Caco-2 (cell line): ENCODE measurements around the gene PPP1R37. TPM values are rescaled to one million over a fixed set of nuclear protein-coding genes. Genes with fewer than 3 reads are reported as not detected.
A peak's percentile ranks its signal among the peaks of the same experiment; 100 is the strongest.

Experiments used
- BruUV-seq: library from RNA; stranded (reverse); fragments of 400-500 nt; replicated peaks from 2 replicates; lab custom pipeline; 2021; lab: Mats Ljungman, UMichigan
- CTCF ChIA-PET: fragments of 300-600 bp; sonication (Branson Sonifier 250); formaldehyde crosslinking; loops from one replicate; lab custom pipeline; 2022; ENCODE audit warnings: antibody characterized with exemption; lab: Charles Lee
- POLR2A ChIA-PET: fragments of 300-600 bp; sonication (Branson Sonifier 250); formaldehyde crosslinking; loops from one replicate; lab custom pipeline; 2022; ENCODE audit warnings: antibody characterized with exemption; lab: Charles Lee
- DNase-seq, 2 experiments: peaks; one replicate each; pipeline versions ENCODE4 v3.0.0 to v3.0.0-alpha.2; 2020 to 2022
- H3K27me3 ChIP-seq: replicated peaks from 2 replicates; pipeline ENCODE4 v1.6.0; 2011; ENCODE audit warnings: low read length; ENCODE audit not compliant: control insufficient read depth, insufficient read depth
- H3K36me3 ChIP-seq: 2 replicates; pipeline ENCODE4 v1.5.1; 2011; ENCODE audit warnings: low read length; ENCODE audit not compliant: control insufficient read depth, insufficient read depth
- H3K4me1 ChIP-seq: fragments of 250-450 bp; sonication (Bioruptor Pico); 2 replicates; pipeline ENCODE4 v1.5.1; 2020; ENCODE audit warnings: mild to moderate bottlenecking
- H3K4me3 ChIP-seq: 2 replicates; pipeline ENCODE4 v1.5.1; 2011; ENCODE audit warnings: low read depth, mild to moderate bottlenecking, control low read depth, low read length
- H3K9me3 ChIP-seq: fragments of 250-450 bp; sonication (Bioruptor Pico); 2 replicates; pipeline ENCODE4 v1.5.1; 2020; ENCODE audit warnings: mild to moderate bottlenecking, moderate library complexity
- H3K27ac Mint-ChIP-seq: one replicate; pipeline ENCODE4 v1.8.0; 2022; ENCODE audit warnings: mixed read lengths; ENCODE audit not compliant: unreplicated experiment
- H3K27me3 Mint-ChIP-seq: one replicate; pipeline ENCODE4 v1.8.0; 2022; ENCODE audit warnings: mixed read lengths; ENCODE audit not compliant: insufficient read depth, unreplicated experiment
- H3K36me3 Mint-ChIP-seq: one replicate; pipeline ENCODE4 v1.8.0; 2022; ENCODE audit warnings: mild to moderate bottlenecking, mixed read lengths; ENCODE audit not compliant: insufficient read depth, unreplicated experiment
- H3K4me1 Mint-ChIP-seq: one replicate; pipeline ENCODE4 v1.8.0; 2022; ENCODE audit warnings: low read depth, mixed read lengths; ENCODE audit not compliant: unreplicated experiment
- H3K4me3 Mint-ChIP-seq: one replicate; pipeline ENCODE4 v1.8.0; 2022; ENCODE audit warnings: mild to moderate bottlenecking, moderate library complexity, mixed read lengths; ENCODE audit not compliant: unreplicated experiment
- H3K9me3 Mint-ChIP-seq: one replicate; pipeline ENCODE4 v1.8.0; 2022; ENCODE audit warnings: mixed read lengths; ENCODE audit not compliant: unreplicated experiment
- intact Hi-C: fragments of 100-400 bp; cut with micrococcal nuclease; formaldehyde crosslinking; loops from one replicate; pipeline ENCODE4 v1.10.0; 2022; ENCODE audit not compliant: unreplicated experiment
- total RNA-seq: library from RNA; stranded (reverse); gene quantifications from 2 replicates; pipeline ENCODE4 v1.2.3, GENCODE V29; 2022
- TF ChIP-seq, protein P1 (sequence below), 2 experiments: fragments of 200-600 bp in 1 of 2; IDR thresholded peaks; 1 replicate in 1 of 2; 2 replicates in 1 of 2; pipeline versions ENCODE4 v1.5.1 to v1.8.0; 2011 to 2022; ENCODE audit warnings: antibody characterized with exemption in 1 of 2, control low read depth in 1 of 2, inconsistent platforms in 1 of 2, low read depth in 1 of 2, low read length in 1 of 2, mild to moderate bottlenecking in 1 of 2, moderate library complexity in 1 of 2; ENCODE audit not compliant: insufficient read depth in 1 of 2, severe bottlenecking in 1 of 2, unreplicated experiment in 1 of 2

The PPP1R37 gene
- total RNA-seq, 1 experiment from 2014 or later: 42.1 TPM

- H3K4me3 ChIP-seq: no peak overlapping the region
- DNase-seq: peak; percentile 59 to 68
- no peaks in the 10 kb centered on the region for H3K27me3 Mint-ChIP-seq
- peaks cover 24% of the 10 kb centered on the region for H3K4me1 ChIP-seq
- TF ChIP-seq, protein P1, sequence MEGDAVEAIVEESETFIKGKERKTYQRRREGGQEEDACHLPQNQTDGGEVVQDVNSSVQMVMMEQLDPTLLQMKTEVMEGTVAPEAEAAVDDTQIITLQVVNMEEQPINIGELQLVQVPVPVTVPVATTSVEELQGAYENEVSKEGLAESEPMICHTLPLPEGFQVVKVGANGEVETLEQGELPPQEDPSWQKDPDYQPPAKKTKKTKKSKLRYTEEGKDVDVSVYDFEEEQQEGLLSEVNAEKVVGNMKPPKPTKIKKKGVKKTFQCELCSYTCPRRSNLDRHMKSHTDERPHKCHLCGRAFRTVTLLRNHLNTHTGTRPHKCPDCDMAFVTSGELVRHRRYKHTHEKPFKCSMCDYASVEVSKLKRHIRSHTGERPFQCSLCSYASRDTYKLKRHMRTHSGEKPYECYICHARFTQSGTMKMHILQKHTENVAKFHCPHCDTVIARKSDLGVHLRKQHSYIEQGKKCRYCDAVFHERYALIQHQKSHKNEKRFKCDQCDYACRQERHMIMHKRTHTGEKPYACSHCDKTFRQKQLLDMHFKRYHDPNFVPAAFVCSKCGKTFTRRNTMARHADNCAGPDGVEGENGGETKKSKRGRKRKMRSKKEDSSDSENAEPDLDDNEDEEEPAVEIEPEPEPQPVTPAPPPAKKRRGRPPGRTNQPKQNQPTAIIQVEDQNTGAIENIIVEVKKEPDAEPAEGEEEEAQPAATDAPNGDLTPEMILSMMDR (IDR thresholded peaks at IDR 0.05; ENCODE audit: insufficient read depth in 1 of 2, low read depth in 1 of 2, low read length in 1 of 2, severe bottlenecking in 1 of 2, unreplicated experiment in 1 of 2): no peak
- peaks cover 14% of the 10 kb centered on the region for H3K36me3 Mint-ChIP-seq
- intact Hi-C loops: no loop called here
- BruUV-seq: no TSS peak
- H3K9me3 ChIP-seq: no peaks in the 10 kb centered on the region
- no peaks in the 10 kb centered on the region for H3K36me3 ChIP-seq
- no peak overlapping the region for H3K4me3 Mint-ChIP-seq
- peaks cover 20% of the 10 kb centered on the region for H3K4me1 Mint-ChIP-seq
- peak overlapping the region; percentile 45 for H3K27ac Mint-ChIP-seq
- CTCF ChIA-PET: no interaction called here
- POLR2A ChIA-PET: interaction anchor here (0.6 to 1.4 kb wide), 3 partner anchors 21 to 91 kb away, joined by 3 to 4 read pairs (median 3); partner anchors contain the start of gene PPP1R37
- no peaks in the 10 kb centered on the region for H3K9me3 Mint-ChIP-seq
- no peaks in the 10 kb centered on the region for H3K27me3 ChIP-seq
These were observed 20.6 kb downstream of the PPP1R37 start for GRCh38 chr19:45113628-45114027.

DNA sequence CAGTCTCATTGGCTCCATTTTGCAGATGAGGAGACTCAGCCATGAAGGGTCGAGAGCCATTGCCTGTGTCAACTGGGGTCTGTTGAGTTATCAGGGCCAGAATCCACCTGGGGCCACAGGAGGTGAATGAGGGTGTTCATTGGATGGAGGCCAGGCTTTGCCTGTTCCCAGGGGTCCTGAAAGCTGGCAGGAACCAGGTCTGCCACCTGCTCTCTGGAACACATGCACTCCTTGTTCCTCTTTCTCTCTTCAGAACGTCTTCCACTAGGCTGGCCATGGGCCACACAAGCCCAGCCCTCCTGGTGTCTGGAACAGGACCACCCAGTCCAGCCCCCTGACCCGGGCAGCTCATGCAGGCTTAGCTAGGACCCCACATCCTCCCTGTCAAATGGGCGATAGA, 21.1 kb downstream of the PPP1R37 start:
- no peak for DNase-seq
- no peaks in the 10 kb centered on the region for H3K27me3 ChIP-seq
- Mint-ChIP-seq H3K27ac (peak overlapping the region; percentile 45), H3K36me3 (peaks cover 11% of the 10 kb centered on the region), H3K4me1 (peaks cover 20% of the 10 kb centered on the region), H3K4me3 (no peak overlapping the region), H3K9me3 (no peaks in the 10 kb centered on the region), H3K27me3 (no peaks in the 10 kb centered on the region)
- H3K4me3 ChIP-seq: no peak overlapping the region
- TF ChIP-seq, protein P1 (IDR thresholded peaks at IDR 0.05; ENCODE audit: insufficient read depth in 1 of 2, low read depth in 1 of 2, low read length in 1 of 2, severe bottlenecking in 1 of 2, unreplicated experiment in 1 of 2): no peak
- POLR2A ChIA-PET: interaction anchor here (0.8 to 1.4 kb wide), 2 partner anchors 21 to 23 kb away, joined by 3 to 4 read pairs; partner anchors contain the start of gene PPP1R37
- H3K4me1 ChIP-seq: peaks cover 24% of the 10 kb centered on the region
- no peaks in the 10 kb centered on the region for H3K9me3 ChIP-seq
- CTCF ChIA-PET: no interaction called here
- BruUV-seq: no TSS peak
- intact Hi-C loops: no loop called here
- no peaks in the 10 kb centered on the region for H3K36me3 ChIP-seq

GRCh38 chr19:45115809-45116615, 23.0 kb downstream of the PPP1R37 start:
- DNase-seq: no peak
- H3K27ac Mint-ChIP-seq: no peak overlapping the region
- no peaks in the 10 kb centered on the region for H3K9me3 ChIP-seq
- peaks cover 24% of the 10 kb centered on the region for H3K4me1 Mint-ChIP-seq
- POLR2A ChIA-PET: no interaction called here
- no peaks in the 10 kb centered on the region for H3K36me3 ChIP-seq
- H3K4me3 Mint-ChIP-seq: no peak overlapping the region
- H3K9me3 Mint-ChIP-seq: no peaks in the 10 kb centered on the region
- H3K36me3 Mint-ChIP-seq: peaks cover 6% of the 10 kb centered on the region
- BruUV-seq: no TSS peak
- TF ChIP-seq, protein P1 (IDR thresholded peaks at IDR 0.05; ENCODE audit: insufficient read depth in 1 of 2, low read depth in 1 of 2, low read length in 1 of 2, severe bottlenecking in 1 of 2, unreplicated experiment in 1 of 2): no peak
- CTCF ChIA-PET: no interaction called here
- peaks cover 24% of the 10 kb centered on the region for H3K4me1 ChIP-seq
- no peak overlapping the region for H3K4me3 ChIP-seq
- H3K27me3 Mint-ChIP-seq: no peaks in the 10 kb centered on the region
- H3K27me3 ChIP-seq: no peaks in the 10 kb centered on the region
- intact Hi-C loops: no loop called here
